Neural cell (in vitro differentiated cells): Measurements from ENCODE around the gene GMIP. TPM values are rescaled to one million over a fixed set of nuclear protein-coding genes. Genes with fewer than 3 reads are reported as not detected.

ENCODE experiments used
- H2AFZ ChIP-seq: fragments of 200-600, 300-800 bp; sonication (generic), shearing (Covaris generic); 2 replicates; pipeline ENCODE4 v1.6.0; 2014; ENCODE audit warnings: low read depth, mild to moderate bottlenecking, antibody characterized with exemption, low read length, moderate library complexity
- H3F3A ChIP-seq: fragments of 200-600 bp; shearing (Covaris generic); 2 replicates; pipeline ENCODE4 v1.6.1; 2016; ENCODE audit warnings: mild to moderate bottlenecking, moderate library complexity, mixed read lengths, antibody characterized with exemption, low read length; ENCODE audit not compliant: insufficient read depth, poor library complexity, severe bottlenecking
- H3K27ac ChIP-seq: fragments of 200-600, 300-800 bp; sonication (generic), shearing (Covaris generic); 2 replicates; pipeline ENCODE4 v1.5.1; 2014; ENCODE audit warnings: mild to moderate bottlenecking, low read length, moderate library complexity
- H3K27me3 ChIP-seq: fragments of 300-800, 200-600 bp; sonication (generic), shearing (Covaris generic); 2 replicates; pipeline ENCODE4 v1.6.0; 2014; ENCODE audit warnings: mild to moderate bottlenecking, low read depth, low read length, moderate library complexity; ENCODE audit not compliant: insufficient read depth
- H3K36me3 ChIP-seq: fragments of 300-800, 200-600 bp; sonication (generic), shearing (Covaris generic); 2 replicates; pipeline ENCODE4 v1.5.1; 2014; ENCODE audit warnings: mild to moderate bottlenecking, antibody characterized with exemption, low read length, moderate library complexity; ENCODE audit not compliant: insufficient read depth
- H3K4me2 ChIP-seq: fragments of 300-800, 200-600 bp; sonication (generic), shearing (Covaris generic); 2 replicates; pipeline ENCODE4 v1.6.0; 2014; ENCODE audit warnings: mild to moderate bottlenecking, low read length
- H3K4me3 ChIP-seq: fragments of 300-800, 200-600 bp; sonication (generic), shearing (Covaris generic); 2 replicates; pipeline ENCODE4 v1.5.1; 2014; ENCODE audit warnings: mild to moderate bottlenecking, low read length, moderate library complexity
- H3K79me2 ChIP-seq: fragments of 200-600 bp; shearing (Covaris generic); replicated peaks from 2 replicates; pipeline ENCODE4 v1.6.0; 2014; ENCODE audit warnings: mild to moderate bottlenecking, low read length, moderate library complexity; ENCODE audit not compliant: insufficient read depth
- H3K9ac ChIP-seq: fragments of 300-800, 200-600 bp; sonication (generic), shearing (Covaris generic); 2 replicates; pipeline ENCODE4 v1.6.1; 2016; ENCODE audit warnings: mild to moderate bottlenecking, low read length, mixed read lengths
- H3K9me2 ChIP-seq: fragments of 200-600 bp; shearing (Covaris generic); 2 replicates; pipeline ENCODE4 v1.6.1; 2016; ENCODE audit warnings: mild to moderate bottlenecking, low read length, mixed read lengths; ENCODE audit not compliant: insufficient read depth
- H3K9me3 ChIP-seq: fragments of 200-600, 300-800 bp; sonication (generic), shearing (Covaris generic); 2 replicates; pipeline ENCODE4 v1.6.1; 2016; ENCODE audit warnings: mild to moderate bottlenecking, mixed run types, low read length, moderate library complexity, mixed read lengths
- H4K20me1 ChIP-seq: fragments of 200-600 bp; shearing (Covaris generic); 2 replicates; pipeline ENCODE4 v1.6.1; 2016; ENCODE audit warnings: mild to moderate bottlenecking, mixed run types; ENCODE audit not compliant: insufficient read depth
- CTCF ChIP-seq: fragments of 450-650 bp; IDR thresholded peaks from 2 replicates; pipeline ENCODE4 v1.5.1; 2014; ENCODE audit warnings: antibody characterized with exemption, mild to moderate bottlenecking, moderate library complexity; ENCODE audit not compliant: poor library complexity, severe bottlenecking
- EP300 ChIP-seq: fragments of 450-650 bp; conservative IDR thresholded peaks from 2 replicates; pipeline ENCODE4 v1.6.1; 2014; ENCODE audit warnings: antibody characterized with exemption, mild to moderate bottlenecking, moderate library complexity; ENCODE audit not compliant: poor library complexity, severe bottlenecking
- EZH2 ChIP-seq: fragments of 200-600, 300-800 bp; shearing (Covaris generic), sonication (generic); IDR thresholded peaks from 2 replicates; pipeline ENCODE4 v1.6.1; 2014; ENCODE audit warnings: antibody characterized with exemption, low read length, borderline replicate concordance, mild to moderate bottlenecking; ENCODE audit not compliant: insufficient read depth, poor library complexity, severe bottlenecking
- MXI1 ChIP-seq: fragments of 450-650 bp; conservative IDR thresholded peaks from 2 replicates; pipeline ENCODE4 v1.6.1; 2014; ENCODE audit warnings: antibody characterized with exemption, mild to moderate bottlenecking; ENCODE audit not compliant: poor library complexity, severe bottlenecking
- POLR2AphosphoS5 ChIP-seq: IDR thresholded peaks from 2 replicates; pipeline ENCODE4 v1.6.1; 2012
- RAD21 ChIP-seq: fragments of 450-650 bp; conservative IDR thresholded peaks from 2 replicates; pipeline ENCODE4 v1.6.1; 2014; ENCODE audit warnings: antibody characterized with exemption, mild to moderate bottlenecking, moderate library complexity
- REST ChIP-seq: IDR thresholded peaks from 2 replicates; pipeline ENCODE4 v1.6.1; 2012; ENCODE audit warnings: borderline replicate concordance
- SMC3 ChIP-seq: fragments of 450-650 bp; conservative IDR thresholded peaks from 2 replicates; pipeline ENCODE4 v1.6.1; 2014; ENCODE audit warnings: antibody characterized with exemption, mild to moderate bottlenecking, moderate library complexity; ENCODE audit not compliant: poor library complexity
- TAF1 ChIP-seq: IDR thresholded peaks from 2 replicates; pipeline ENCODE4 v1.6.1; 2012; ENCODE audit warnings: low read depth
- polyA plus RNA-seq: library from polyadenylated mRNA; depleted of rRNA; stranded (reverse); fragments of >200 nt; gene quantifications from 2 replicates; pipeline ENCODE4 v1.2.3, GENCODE V29; 2014

The GMIP gene
- polyA plus RNA-seq, 1 donor from 2014 or later = 18.4 TPM

GRCh38 chr19:19650331-19650730 lies 6.9 kb upstream of the GMIP start:
- H4K20me1 ChIP-seq = no peaks in the 10 kb centered on the region
- no peaks in the 10 kb centered on the region for H3K9me2 ChIP-seq
- H3K36me3 ChIP-seq = no peaks in the 10 kb centered on the region
- no peaks in the 10 kb centered on the region for H3F3A ChIP-seq
- no peak overlapping the region for H3K4me2 ChIP-seq
- no peak overlapping the region for H3K9ac ChIP-seq
- H3K9me3 ChIP-seq = no peaks in the 10 kb centered on the region
- no peaks in the 10 kb centered on the region for H3K27me3 ChIP-seq
- H3K27ac ChIP-seq = no peak overlapping the region
- no peak overlapping the region for H3K4me3 ChIP-seq
- H2AFZ ChIP-seq = no peak overlapping the region
- TF ChIP-seq MXI1 (no peak), EZH2 (no peak), CTCF (no peak), RAD21 (no peak), POLR2AphosphoS5 (no peak), EP300 (no peak), SMC3 (no peak), TAF1 (no peak), REST (no peak)
- no peaks in the 10 kb centered on the region for H3K79me2 ChIP-seq

GRCh38 chr19:19649580-19649995 lies 6.1 kb upstream of the GMIP start:
- Histone ChIP-seq H3K4me3 (no peak overlapping the region), H3F3A (no peaks in the 10 kb centered on the region), H3K36me3 (no peaks in the 10 kb centered on the region), H2AFZ (no peak overlapping the region), H3K27ac (no peak overlapping the region), H3K4me2 (no peak overlapping the region), H3K79me2 (no peaks in the 10 kb centered on the region), H4K20me1 (no peaks in the 10 kb centered on the region), H3K27me3 (no peaks in the 10 kb centered on the region), H3K9ac (no peak overlapping the region), H3K9me2 (no peaks in the 10 kb centered on the region), H3K9me3 (no peaks in the 10 kb centered on the region)
- TF ChIP-seq MXI1 (no peak), REST (no peak), SMC3 (no peak)
